HCT116 (cell line): Measurements from ENCODE around the gene DOCK7. TPM values are rescaled to one million over a fixed set of nuclear protein-coding genes. Genes with fewer than 3 reads are reported as not detected.

ENCODE experiments used
- ATAC-seq: fragments of 200-7000 bp; cut with Tn5 transposase; 2 replicates; pipeline ENCODE4 v1.9.1; 2020; ENCODE audit warnings: mild to moderate bottlenecking, moderate library complexity
- BruUV-seq: library from RNA; stranded (reverse); fragments of 400-500 nt; replicated peaks from 2 replicates; lab custom pipeline; 2021; lab: Mats Ljungman, UMichigan
- CTCF ChIA-PET: fragments of 300-600 bp; sonication (Branson Sonifier 250); formaldehyde crosslinking; loops from one replicate; lab custom pipeline; 2021; ENCODE audit warnings: antibody characterized with exemption; lab: Charles Lee
- POLR2A ChIA-PET: fragments of 300-600, 350-600 bp; sonication (Branson Sonifier 250); formaldehyde crosslinking; loops from one replicate; lab custom pipeline; 2021; ENCODE audit warnings: antibody characterized with exemption; lab: Charles Lee
- RAD21 ChIA-PET, 2 experiments: fragments of 300-600 bp; sonication (Branson Sonifier 250); formaldehyde crosslinking; loops; one replicate each; lab custom pipeline; 2023; ENCODE audit warnings: low total read pairs in 2 of 2; ENCODE audit not compliant: uncharacterized antibody in 2 of 2, unreplicated experiment in 2 of 2, low non-redundant PET in 1 of 2; lab: Charles Lee
- DNase-seq: peaks from one replicate; pipeline ENCODE4 v3.0.0-alpha.2; 2010; ENCODE audit warnings: low read depth, low spot score
- H2AFZ ChIP-seq: fragments of 200-600 bp; shearing (Covaris generic), sonication (generic); 2 replicates; pipeline ENCODE4 v1.6.1; 2017; ENCODE audit warnings: low read depth, mixed run types, mixed read lengths, antibody characterized with exemption, low read length; ENCODE audit not compliant: poor library complexity, severe bottlenecking
- H3K27ac ChIP-seq: 2 replicates; pipeline ENCODE4 v1.5.1; 2012; ENCODE audit warnings: low read depth, low read length
- H3K27me3 ChIP-seq: fragments of 200-600 bp; sonication (generic); 2 replicates; pipeline ENCODE4 v1.6.1; 2016; ENCODE audit warnings: mixed run types, low read length, mixed read lengths; ENCODE audit not compliant: insufficient read depth
- H3K36me3 ChIP-seq, 2 experiments: fragments of 200-500 bp in 1 of 2; fragments of 200-600 bp in 1 of 2; sonication (Bioruptor generic) in 1 of 2; sonication (generic) in 1 of 2; 2 replicates each; pipeline versions ENCODE4 v1.5.1 to v1.6.1; 2014 to 2016; ENCODE audit warnings: low read length in 2 of 2, inconsistent platforms in 1 of 2, mixed read lengths in 1 of 2, mixed run types in 1 of 2; ENCODE audit not compliant: insufficient read depth in 2 of 2, control insufficient read depth in 1 of 2
- H3K4me1 ChIP-seq, 2 experiments: fragments of 200-600 bp in 1 of 2; sonication (generic) in 1 of 2; 2 replicates each; pipeline versions ENCODE4 v1.5.1 to v1.6.1; 2012 to 2017; ENCODE audit warnings: low read length in 2 of 2, inconsistent platforms in 1 of 2, mild to moderate bottlenecking in 1 of 2, mixed read lengths in 1 of 2, mixed run types in 1 of 2, moderate library complexity in 1 of 2; ENCODE audit not compliant: insufficient read depth in 2 of 2, control insufficient read depth in 1 of 2
- H3K4me2 ChIP-seq: fragments of 200-600 bp; sonication (generic); 2 replicates; pipeline ENCODE4 v1.6.1; 2017; ENCODE audit warnings: mixed run types, low read length, mixed read lengths
- H3K4me3 ChIP-seq, 2 experiments: fragments of 200-600 bp in 1 of 2; sonication (generic) in 1 of 2; replicated peaks in 1 of 2; 2 replicates each; pipeline ENCODE4 v1.5.1; 2011 to 2016; ENCODE audit warnings: low read length in 2 of 2, control low read depth in 1 of 2, low read depth in 1 of 2, mild to moderate bottlenecking in 1 of 2, mixed read lengths in 1 of 2, mixed run types in 1 of 2
- H3K79me2 ChIP-seq: fragments of 200-600 bp; sonication (generic); 2 replicates; pipeline ENCODE4 v1.6.1; 2017; ENCODE audit warnings: mild to moderate bottlenecking, mixed run types, low read length, moderate library complexity, mixed read lengths; ENCODE audit not compliant: insufficient read depth
- H3K9ac ChIP-seq: fragments of 200-600 bp; sonication (generic); 2 replicates; pipeline ENCODE4 v1.6.1; 2016; ENCODE audit warnings: low read length, mixed read lengths
- H3K9me2 ChIP-seq: fragments of 200-600 bp; sonication (generic), shearing (Covaris generic); 2 replicates; pipeline ENCODE4 v1.6.1; 2017; ENCODE audit warnings: mixed run types, mild to moderate bottlenecking, moderate library complexity; ENCODE audit not compliant: insufficient read depth
- H3K9me3 ChIP-seq, 2 experiments: fragments of 200-500 bp in 1 of 2; fragments of 200-600 bp in 1 of 2; sonication (Bioruptor generic) in 1 of 2; sonication (generic) in 1 of 2; 2 replicates each; pipeline ENCODE4 v1.6.1; 2014 to 2017; ENCODE audit warnings: low read length in 2 of 2, mixed read lengths in 2 of 2, inconsistent platforms in 1 of 2, low read depth in 1 of 2, mild to moderate bottlenecking in 1 of 2, mixed run types in 1 of 2, moderate library complexity in 1 of 2; ENCODE audit not compliant: control insufficient read depth in 1 of 2, insufficient read depth in 1 of 2
- H4K20me1 ChIP-seq: fragments of 200-600 bp; sonication (generic), shearing (Covaris generic); 2 replicates; pipeline ENCODE4 v1.6.1; 2017; ENCODE audit warnings: mixed run types, mild to moderate bottlenecking, moderate library complexity; ENCODE audit not compliant: insufficient read depth
- ATF3 ChIP-seq: IDR thresholded peaks from 2 replicates; pipeline ENCODE4 v1.6.1; 2012
- CBX3 ChIP-seq: IDR thresholded peaks from 2 replicates; pipeline ENCODE4 v1.6.1; 2012; ENCODE audit warnings: low read depth
- ELF1 ChIP-seq: IDR thresholded peaks from 2 replicates; pipeline ENCODE4 v1.6.1; 2012; ENCODE audit warnings: low read depth, borderline replicate concordance
- EZH2phosphoT487 ChIP-seq: fragments of 200-600 bp; IDR thresholded peaks from 2 replicates; pipeline ENCODE4 v1.6.1; 2018; ENCODE audit warnings: antibody characterized with exemption, borderline replicate concordance
- JUND ChIP-seq: IDR thresholded peaks from 2 replicates; pipeline ENCODE4 v1.6.1; 2012
- RAD21 ChIP-seq: IDR thresholded peaks from 2 replicates; pipeline ENCODE4 v1.6.1; 2012; ENCODE audit warnings: low read depth, mild to moderate bottlenecking
- SIN3A ChIP-seq: IDR thresholded peaks from 2 replicates; pipeline ENCODE4 v1.6.1; 2012; ENCODE audit warnings: low read depth
- SP1 ChIP-seq: IDR thresholded peaks from 2 replicates; pipeline ENCODE4 v1.6.1; 2012; ENCODE audit warnings: low read depth
- SRF ChIP-seq: IDR thresholded peaks from 2 replicates; pipeline ENCODE4 v1.6.1; 2012; ENCODE audit warnings: low read depth
- ZFX ChIP-seq: fragments of 450-650 bp; IDR thresholded peaks from 2 replicates; pipeline ENCODE4 v1.6.1; 2017
- ZNF274 ChIP-seq: fragments of 200-500 bp; sonication (Bioruptor generic); IDR thresholded peaks from 2 replicates; pipeline ENCODE4 v1.6.1; 2014; ENCODE audit warnings: mild to moderate bottlenecking, low read depth, low read length, inconsistent platforms
- intact Hi-C: fragments of 100-400 bp; cut with micrococcal nuclease; formaldehyde crosslinking; loops from 2 replicates; pipeline ENCODE4 v1.10.0; 2022
- total RNA-seq: library from RNA; stranded (reverse); gene quantifications from one replicate; pipeline ENCODE4 v1.2.1, GENCODE V29; 2021; ENCODE audit not compliant: unreplicated experiment
- TF ChIP-seq, protein P1 (sequence below): IDR thresholded peaks from 2 replicates; pipeline ENCODE4 v1.6.1; 2012; ENCODE audit warnings: low read depth
- TF ChIP-seq, protein P2 (sequence below), 3 experiments: fragments of 200-600 bp in 1 of 3; sonication (generic) in 1 of 3; IDR thresholded peaks in 2 of 3; conservative IDR thresholded peaks in 1 of 3; 2 replicates each; pipeline ENCODE4 v1.5.1; 2012 to 2017; ENCODE audit warnings: low read depth in 2 of 3, low read length in 2 of 3, antibody characterized with exemption in 1 of 3, borderline replicate concordance in 1 of 3, control low read depth in 1 of 3, mild to moderate bottlenecking in 1 of 3, mixed read lengths in 1 of 3, mixed run types in 1 of 3, moderate library complexity in 1 of 3; ENCODE audit not compliant: insufficient read depth in 1 of 3

The DOCK7 gene
- total RNA-seq, 1 experiment from 2014 or later, result 49.0 TPM

- TF ChIP-seq ATF3, result no peak
- TF ChIP-seq SRF, result no peak
- no peak for TF ChIP-seq ELF1
- no peak for TF ChIP-seq SP1
- no peak for TF ChIP-seq CBX3
- TF ChIP-seq, protein P1, sequence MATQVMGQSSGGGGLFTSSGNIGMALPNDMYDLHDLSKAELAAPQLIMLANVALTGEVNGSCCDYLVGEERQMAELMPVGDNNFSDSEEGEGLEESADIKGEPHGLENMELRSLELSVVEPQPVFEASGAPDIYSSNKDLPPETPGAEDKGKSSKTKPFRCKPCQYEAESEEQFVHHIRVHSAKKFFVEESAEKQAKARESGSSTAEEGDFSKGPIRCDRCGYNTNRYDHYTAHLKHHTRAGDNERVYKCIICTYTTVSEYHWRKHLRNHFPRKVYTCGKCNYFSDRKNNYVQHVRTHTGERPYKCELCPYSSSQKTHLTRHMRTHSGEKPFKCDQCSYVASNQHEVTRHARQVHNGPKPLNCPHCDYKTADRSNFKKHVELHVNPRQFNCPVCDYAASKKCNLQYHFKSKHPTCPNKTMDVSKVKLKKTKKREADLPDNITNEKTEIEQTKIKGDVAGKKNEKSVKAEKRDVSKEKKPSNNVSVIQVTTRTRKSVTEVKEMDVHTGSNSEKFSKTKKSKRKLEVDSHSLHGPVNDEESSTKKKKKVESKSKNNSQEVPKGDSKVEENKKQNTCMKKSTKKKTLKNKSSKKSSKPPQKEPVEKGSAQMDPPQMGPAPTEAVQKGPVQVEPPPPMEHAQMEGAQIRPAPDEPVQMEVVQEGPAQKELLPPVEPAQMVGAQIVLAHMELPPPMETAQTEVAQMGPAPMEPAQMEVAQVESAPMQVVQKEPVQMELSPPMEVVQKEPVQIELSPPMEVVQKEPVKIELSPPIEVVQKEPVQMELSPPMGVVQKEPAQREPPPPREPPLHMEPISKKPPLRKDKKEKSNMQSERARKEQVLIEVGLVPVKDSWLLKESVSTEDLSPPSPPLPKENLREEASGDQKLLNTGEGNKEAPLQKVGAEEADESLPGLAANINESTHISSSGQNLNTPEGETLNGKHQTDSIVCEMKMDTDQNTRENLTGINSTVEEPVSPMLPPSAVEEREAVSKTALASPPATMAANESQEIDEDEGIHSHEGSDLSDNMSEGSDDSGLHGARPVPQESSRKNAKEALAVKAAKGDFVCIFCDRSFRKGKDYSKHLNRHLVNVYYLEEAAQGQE, result no peak
- no peak for TF ChIP-seq EZH2phosphoT487
- TF ChIP-seq, protein P2, sequence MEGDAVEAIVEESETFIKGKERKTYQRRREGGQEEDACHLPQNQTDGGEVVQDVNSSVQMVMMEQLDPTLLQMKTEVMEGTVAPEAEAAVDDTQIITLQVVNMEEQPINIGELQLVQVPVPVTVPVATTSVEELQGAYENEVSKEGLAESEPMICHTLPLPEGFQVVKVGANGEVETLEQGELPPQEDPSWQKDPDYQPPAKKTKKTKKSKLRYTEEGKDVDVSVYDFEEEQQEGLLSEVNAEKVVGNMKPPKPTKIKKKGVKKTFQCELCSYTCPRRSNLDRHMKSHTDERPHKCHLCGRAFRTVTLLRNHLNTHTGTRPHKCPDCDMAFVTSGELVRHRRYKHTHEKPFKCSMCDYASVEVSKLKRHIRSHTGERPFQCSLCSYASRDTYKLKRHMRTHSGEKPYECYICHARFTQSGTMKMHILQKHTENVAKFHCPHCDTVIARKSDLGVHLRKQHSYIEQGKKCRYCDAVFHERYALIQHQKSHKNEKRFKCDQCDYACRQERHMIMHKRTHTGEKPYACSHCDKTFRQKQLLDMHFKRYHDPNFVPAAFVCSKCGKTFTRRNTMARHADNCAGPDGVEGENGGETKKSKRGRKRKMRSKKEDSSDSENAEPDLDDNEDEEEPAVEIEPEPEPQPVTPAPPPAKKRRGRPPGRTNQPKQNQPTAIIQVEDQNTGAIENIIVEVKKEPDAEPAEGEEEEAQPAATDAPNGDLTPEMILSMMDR (IDR thresholded peaks at IDR 0.05 in 2 of 3, conservative IDR thresholded peaks at IDR 0.05 in 1 of 3; ENCODE audit: borderline replicate concordance in 1 of 3, insufficient read depth in 1 of 3, low read depth in 2 of 3, low read length in 2 of 3), result no peak
- no peak for TF ChIP-seq ZFX
- TF ChIP-seq JUND, result no peak
- TF ChIP-seq SIN3A, result no peak
- TF ChIP-seq RAD21, result no peak
- no peak for TF ChIP-seq ZNF274
- intact Hi-C loops, result no loop called here
These were observed 86.7 kb downstream of the DOCK7 start for GRCh38 chr1:62601457-62601856.

More at GRCh38 chr1:62601457-62601856, 86.7 kb downstream of the DOCK7 start:
- H2AFZ ChIP-seq, result no peak overlapping the region
- no peak for ATAC-seq
- no peaks in the 10 kb centered on the region for H3K79me2 ChIP-seq
- no peaks in the 10 kb centered on the region for H3K9me3 ChIP-seq
- no peaks in the 10 kb centered on the region for H3K4me1 ChIP-seq
- H3K36me3 ChIP-seq, result no peaks in the 10 kb centered on the region
- BruUV-seq, result no TSS peak
- no peak overlapping the region for H3K4me2 ChIP-seq
- ChIA-PET CTCF (no interaction called here), RAD21 (no interaction called here), POLR2A (no interaction called here)
- H3K9me2 ChIP-seq, result no peaks in the 10 kb centered on the region
- no peak overlapping the region for H3K4me3 ChIP-seq
- no peaks in the 10 kb centered on the region for H4K20me1 ChIP-seq
- H3K9ac ChIP-seq, result no peak overlapping the region
- DNase-seq, result no peak
- H3K27ac ChIP-seq, result no peak overlapping the region
- H3K27me3 ChIP-seq, result no peaks in the 10 kb centered on the region
